ENCODE results near the gene KRT74.

Gene KRT74

DNA sequence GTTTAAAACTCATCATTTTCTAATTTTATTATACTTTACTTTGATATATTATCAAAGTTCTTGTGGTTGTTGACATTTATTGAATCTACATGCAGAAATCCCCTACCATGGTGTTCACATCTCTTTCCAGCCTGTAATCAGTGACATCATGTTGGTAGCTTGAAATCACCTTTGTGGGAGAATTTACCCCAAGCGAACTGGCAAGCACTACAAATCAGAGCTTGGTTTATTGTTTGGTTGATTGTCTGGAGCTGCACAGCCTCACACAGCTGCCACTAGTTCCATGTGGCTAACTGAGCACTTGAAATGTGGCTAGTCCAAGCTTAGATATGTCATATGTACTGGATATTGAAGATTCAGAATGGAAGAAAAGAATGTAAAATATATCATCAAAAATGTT, 38.1 kb downstream of the KRT74 start:
- DNase-seq (ENCODE audit: low spot score), result no peak

DNA sequence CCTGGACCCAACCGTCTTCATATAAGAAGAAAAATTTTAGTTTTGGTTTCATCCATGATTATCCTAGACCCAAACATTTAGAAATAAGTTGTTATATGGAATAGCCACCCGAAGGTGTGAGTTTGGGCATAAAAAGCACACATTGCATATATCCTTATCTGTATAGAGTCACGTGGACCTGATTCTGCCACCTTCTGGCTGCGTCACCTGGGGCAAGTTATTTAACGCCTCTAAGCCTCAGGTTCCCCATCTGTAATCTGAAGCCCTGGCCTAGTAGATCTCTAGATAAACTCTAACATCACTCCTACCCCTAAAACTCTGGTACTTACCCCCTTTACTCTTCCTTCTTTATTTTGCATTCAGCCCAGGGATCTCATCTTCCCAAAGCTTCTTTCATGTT, 39.2 kb downstream of the KRT74 start:
- no peak for DNase-seq (ENCODE audit: low spot score)

DNA sequence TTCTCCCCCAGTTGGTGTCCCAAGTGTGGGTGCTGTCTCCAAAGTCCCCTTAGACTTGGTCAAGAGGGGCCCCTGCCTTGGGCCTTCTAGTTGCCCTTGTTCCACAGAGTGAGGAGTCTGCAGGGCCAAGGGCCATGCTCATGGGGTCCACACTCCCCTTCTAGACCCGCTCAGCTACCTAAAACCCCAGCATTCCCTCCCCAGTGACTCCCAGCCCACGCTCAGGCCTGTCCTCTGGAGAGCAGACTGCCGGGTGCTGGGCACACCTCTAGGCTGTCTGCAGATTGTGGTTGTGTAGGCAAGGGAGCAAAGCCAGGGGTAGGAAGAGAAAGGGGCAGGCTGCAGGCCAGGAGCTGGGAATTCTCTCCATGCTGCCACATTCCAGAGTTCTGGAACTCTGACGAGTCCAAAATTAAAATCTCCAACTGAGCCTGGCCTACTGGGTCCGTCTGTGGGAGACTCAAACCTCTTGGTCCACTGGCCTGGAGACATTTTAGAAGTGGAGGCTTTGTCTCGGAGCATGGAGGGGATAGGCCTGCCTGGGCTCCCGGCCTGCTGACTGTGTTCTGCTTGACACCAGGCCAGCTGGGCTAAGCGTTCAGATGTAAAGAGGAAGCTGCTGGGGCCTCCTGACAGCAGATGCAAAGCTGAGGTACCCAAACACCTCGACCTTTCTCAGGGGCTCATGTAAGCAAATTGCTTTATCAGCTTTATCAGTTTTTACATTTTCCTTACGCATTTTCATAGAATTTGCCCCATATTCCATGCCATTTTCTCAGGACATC, 39.8 kb downstream of the KRT74 start:
- DNase-seq (ENCODE audit: low spot score), result no peak

GRCh38 chr12:52532636-52533035, 41.0 kb downstream of the KRT74 start:
- no peak for DNase-seq (ENCODE audit: low spot score)

DNA sequence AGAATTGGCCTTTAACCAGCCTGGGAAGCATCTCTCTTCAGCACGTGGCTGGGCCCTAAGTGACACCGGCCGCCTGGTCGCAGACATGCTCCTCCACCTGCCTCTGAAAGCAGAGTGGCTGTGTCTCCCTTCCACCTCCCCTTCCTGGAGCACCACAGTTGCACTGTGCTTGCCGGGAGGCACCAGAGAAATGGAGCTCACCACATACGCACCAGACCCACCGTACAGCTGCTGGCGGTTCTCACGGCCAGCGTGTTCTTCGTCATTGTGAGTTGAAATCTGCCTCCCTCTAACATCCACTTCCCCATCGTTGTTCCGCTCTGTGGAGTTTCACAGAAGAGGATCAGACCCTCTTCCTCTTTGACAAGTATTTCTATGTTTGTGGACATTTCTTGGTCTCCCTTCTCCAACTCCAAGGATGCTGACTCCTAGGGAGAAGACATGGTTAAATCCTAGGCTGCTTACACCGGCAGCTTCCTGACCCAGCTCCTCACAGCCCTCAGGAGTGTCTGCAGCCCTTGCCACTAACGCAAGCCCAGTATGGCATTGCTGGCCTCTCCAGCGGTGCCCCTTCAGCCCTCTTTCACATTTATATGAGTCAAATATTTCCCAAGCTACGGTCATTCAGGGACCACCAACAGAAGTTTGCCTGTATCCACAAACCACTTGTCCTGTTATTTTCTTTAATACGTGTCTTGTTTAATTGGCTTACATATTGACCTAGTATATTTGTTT, 41.9 kb downstream of the KRT74 start:
- DNase-seq (ENCODE audit: low spot score), result no peak

GRCh38 chr12:52530905-52531304, 42.7 kb downstream of the KRT74 start:
- DNase-seq (ENCODE audit: low spot score), result no peak

GRCh38 chr12:52530366-52530765, 43.3 kb downstream of the KRT74 start:
- no peak for DNase-seq (ENCODE audit: low spot score)

DNA sequence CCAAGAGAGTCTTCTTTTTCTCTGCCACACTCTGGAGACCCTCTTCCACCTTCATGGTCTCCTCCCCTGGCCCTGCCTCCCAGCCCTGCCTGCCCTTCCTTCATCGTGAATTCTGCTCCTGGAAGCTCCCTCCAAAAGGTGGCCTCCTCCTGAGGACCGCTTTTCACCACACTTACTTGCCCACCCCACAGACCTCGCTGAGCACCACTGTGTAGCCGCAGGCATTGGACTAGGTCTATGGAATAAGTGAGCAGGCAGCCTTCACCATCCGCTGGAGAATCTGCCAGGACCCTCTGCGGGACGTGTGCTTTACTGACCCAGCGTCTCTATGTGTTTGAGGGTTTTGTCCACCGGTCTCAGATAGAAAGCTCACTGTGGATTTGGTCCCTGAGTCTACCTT, 43.8 kb downstream of the KRT74 start:
- no peak for DNase-seq (ENCODE audit: low spot score)

GRCh38 chr12:52529417-52529816, 44.2 kb downstream of the KRT74 start:
- no peak for DNase-seq (ENCODE audit: low spot score)

GRCh38 chr12:52528641-52529143, 45.0 kb downstream of the KRT74 start:
- DNase-seq (ENCODE audit: low spot score), result peak; percentile 44

DNA sequence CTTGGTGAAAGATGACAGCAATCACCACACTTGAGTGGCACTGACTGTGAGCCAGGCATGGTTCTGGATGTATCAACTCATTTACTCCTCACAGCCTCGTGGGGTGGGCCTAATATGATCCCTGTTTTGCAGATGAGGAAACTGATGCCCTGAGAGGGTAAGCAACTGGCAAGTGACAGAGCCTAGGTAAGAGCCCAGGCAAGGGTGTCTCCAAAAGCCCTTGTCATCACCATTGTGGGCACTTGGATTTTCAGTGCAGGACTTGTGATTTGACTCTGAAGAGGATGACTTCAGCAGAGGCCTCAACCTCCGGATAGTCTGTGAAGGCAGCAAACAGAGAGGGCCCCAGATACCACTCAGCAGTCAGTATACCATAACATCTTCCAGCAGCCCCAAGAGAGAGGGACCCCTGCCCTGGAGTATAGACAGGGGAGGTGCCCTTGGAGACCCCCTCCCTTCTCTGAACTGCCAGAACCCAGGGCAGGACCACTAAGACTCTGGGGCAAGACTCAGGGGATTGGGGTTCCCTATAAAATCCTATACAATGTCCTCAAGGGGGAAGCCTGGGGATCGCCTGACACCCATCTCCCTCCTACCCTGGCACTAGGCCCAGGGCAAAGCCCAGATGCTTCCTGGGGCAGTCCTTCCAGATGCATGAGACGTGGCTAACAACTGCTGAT, 46.4 kb downstream of the KRT74 start:
- peak; percentile 17 for DNase-seq (ENCODE audit: low spot score)

DNA sequence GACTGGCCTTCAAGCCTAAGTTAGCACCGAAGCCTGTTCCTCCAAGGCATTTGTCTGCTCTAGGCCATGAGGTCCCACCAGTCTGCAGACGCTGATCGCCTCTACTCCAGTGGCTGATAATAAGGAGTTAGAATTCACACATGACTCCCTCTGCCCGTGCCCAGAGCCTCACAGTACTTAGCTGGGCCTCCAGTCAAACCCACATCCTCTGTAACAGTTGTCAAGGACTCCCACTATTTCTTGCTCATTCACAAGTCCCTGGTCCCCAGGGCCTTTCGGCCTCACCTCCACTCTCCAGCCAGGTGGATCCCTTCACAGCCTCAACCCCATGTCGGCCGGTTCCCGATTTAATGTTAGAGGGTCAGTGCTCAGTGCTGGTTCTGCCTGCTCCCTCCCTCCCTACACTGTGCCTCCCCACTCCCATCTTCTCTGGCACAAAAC, 47.1 kb downstream of the KRT74 start:
- peak; percentile 36 for DNase-seq (ENCODE audit: low spot score)

DNA sequence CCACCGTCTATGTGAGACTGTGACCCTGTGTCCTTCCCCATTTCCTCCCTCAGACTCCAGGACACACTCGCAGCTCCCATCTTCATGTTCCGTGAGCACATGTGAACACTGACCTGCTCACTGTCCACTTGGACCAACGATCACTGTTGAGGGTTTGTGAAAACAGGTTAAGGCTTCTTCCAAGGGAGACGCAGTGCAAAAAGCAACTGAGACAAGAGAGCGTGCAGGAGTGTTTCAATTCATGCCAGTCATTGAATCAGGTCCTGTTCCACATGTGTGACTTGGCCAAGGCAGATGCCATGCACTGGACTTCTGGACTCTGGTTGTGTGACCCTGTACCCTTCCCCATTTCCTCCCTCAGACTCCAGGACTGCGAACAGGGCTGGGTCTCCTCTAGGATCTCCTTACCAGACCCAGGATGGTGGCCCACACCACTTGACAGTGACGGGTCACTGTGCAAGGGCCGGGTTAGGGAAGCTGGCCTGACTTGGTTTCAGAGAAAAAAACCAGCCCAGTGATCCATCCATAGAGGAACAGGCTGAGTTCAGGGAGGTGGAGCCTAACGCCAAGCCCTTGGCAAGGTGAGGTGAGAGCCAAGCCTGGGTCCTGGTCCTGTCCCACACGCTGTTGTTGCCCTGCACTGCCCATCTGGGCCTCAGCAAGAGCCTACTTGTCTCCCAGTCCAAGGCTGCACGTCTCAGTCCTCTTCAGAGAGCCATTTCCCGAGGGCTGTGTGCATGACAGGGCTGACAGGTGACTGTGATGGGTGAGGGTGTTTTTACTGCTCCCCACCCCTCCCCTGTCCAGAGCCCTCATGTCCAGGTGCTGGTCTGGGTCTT, 47.8 kb downstream of the KRT74 start:
- DNase-seq (ENCODE audit: low spot score), result peak; percentile 59

GRCh38 chr12:52524898-52525591, 48.6 kb downstream of the KRT74 start:
- peak; percentile 42 for DNase-seq (ENCODE audit: low spot score)

DNA sequence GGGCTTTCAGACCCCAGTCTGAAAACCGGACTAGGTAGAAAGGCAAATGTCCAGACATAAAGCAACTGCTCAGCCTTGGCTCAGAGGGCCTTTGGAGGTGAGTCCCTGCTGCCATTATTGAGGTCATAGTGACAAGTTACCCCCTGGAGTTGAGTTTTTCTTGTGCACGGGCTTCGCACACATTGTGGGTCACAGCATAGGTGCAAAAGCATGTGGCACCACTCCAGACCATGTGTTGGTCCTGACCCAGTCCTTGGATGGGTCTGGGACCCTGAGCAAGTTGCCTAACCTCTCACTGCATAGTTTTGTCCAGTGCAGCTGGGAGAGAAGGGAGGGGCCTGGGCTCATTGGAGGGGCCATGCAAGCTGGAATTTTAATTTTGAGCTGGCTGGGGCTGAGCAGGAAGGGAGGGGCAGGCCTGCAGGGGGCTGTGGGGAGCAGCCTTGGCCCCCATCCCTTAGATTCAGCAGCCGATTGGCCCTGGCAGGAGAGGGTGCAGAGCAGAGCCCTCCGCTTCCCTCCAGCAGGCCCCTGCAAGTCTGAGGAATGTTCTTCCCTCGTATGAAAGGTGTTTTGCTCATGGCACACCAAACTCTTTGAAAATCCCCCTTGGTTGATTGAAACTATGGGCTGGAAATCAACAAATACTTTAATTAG, 49.3 kb downstream of the KRT74 start:
- peak; percentile 62 for DNase-seq (ENCODE audit: low spot score)

GRCh38 chr12:52523824-52524223, 49.8 kb downstream of the KRT74 start:
- DNase-seq (ENCODE audit: low spot score), result peak; percentile 38

DNA sequence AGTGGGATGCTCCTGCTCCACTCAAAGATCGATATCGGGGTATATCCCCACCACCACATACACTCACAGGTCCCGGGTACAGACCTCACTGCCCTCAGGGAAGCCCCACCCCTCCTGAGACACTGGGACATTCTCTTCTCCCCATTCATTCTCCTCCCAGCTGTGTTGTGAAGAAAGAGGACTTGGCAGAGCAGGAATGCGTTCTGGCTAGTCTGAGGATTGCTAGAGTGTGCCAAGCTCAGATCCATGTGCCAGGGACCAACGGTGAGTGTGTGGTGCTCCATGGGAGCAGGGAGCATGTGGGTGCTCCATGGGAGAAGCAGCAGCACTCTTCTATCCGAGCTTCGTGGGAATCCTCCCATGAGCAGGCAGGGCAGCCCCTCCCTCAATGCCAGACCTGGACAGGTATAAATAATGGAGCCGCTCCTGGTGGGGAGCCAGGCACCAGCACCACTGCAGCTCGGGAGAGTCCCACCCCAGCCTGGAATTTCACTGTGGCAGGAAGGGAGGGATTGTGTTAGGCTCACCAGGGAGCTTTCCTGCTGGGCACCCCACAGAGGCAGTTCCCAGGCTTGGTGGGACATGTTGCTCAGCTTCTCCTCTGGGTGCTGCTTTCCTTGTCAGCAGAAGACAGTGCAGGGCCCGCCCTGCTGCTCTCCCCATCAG, 51.2 kb downstream of the KRT74 start:
- DNase-seq (ENCODE audit: low spot score), result peak; percentile 59

GRCh38 chr12:52521568-52522266, 51.9 kb downstream of the KRT74 start:
- DNase-seq (ENCODE audit: low spot score), result peak; percentile 64

DNA sequence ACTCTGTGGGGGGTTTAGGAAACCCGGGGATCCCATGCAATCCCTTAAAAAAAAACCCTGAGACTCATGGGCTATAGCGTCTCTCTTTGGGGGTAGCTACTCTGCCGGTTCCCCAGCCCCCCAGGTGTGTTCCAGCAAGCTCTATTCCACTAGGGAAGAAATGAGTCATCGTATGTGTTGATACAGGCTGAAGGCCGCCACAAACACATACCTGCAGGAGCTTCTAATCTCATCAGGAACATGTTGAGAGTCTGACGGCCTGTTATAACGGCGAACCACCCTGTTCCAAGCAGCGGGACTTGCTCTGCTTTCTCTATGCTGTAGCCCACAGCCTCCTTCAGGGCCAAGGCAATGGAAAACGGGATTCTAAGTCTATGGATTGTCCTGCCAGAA, 52.5 kb downstream of the KRT74 start:
- DNase-seq (ENCODE audit: low spot score), result no peak
